HG02943 (cell line): ENCODE data around the gene ANOS1.
"Not testable (repeated sequence)": the region's sequence is repeated elsewhere in the genome, so short reads cannot be mapped to it uniquely, and the experiment has no call there.

Experiments used
- ATAC-seq: cut with Tn5 transposase; IDR thresholded peaks from one replicate; pipeline ENCODE4 v1.9.1; 2021; ENCODE audit warnings: mild to moderate bottlenecking, low read depth, moderate library complexity; ENCODE audit not compliant: unreplicated experiment

The ANOS1 gene

GRCh38 chrX:8635812-8636211 is 96.1 kb downstream of the ANOS1 start:
- no peak for ATAC-seq

- no peak for ATAC-seq
Observed at GRCh38 chrX:8632924-8633323, 99.0 kb downstream of the ANOS1 start.

- no peak for ATAC-seq
Observed at GRCh38 chrX:8629871-8630270, 102.1 kb downstream of the ANOS1 start.

GRCh38 chrX:8627796-8628195 is 104.1 kb downstream of the ANOS1 start:
- no peak for ATAC-seq

- no peak for ATAC-seq
Observed at GRCh38 chrX:8607326-8607725, 124.6 kb downstream of the ANOS1 start.

- no peak for ATAC-seq
Observed at GRCh38 chrX:8604131-8604530, 127.8 kb downstream of the ANOS1 start.

- no peak for ATAC-seq
Observed at GRCh38 chrX:8591501-8591900, 140.4 kb downstream of the ANOS1 start.

GRCh38 chrX:8586953-8587352 is 145.0 kb downstream of the ANOS1 start:
- ATAC-seq = no peak

- ATAC-seq = no peak
Observed at GRCh38 chrX:8579602-8580001, 152.3 kb downstream of the ANOS1 start.

GRCh38 chrX:8576821-8577220 is 155.1 kb downstream of the ANOS1 start:
- no peak for ATAC-seq

GRCh38 chrX:8565729-8566128 is 166.2 kb downstream of the ANOS1 start:
- ATAC-seq = no peak

GRCh38 chrX:8548446-8548845 is 183.5 kb downstream of the ANOS1 start:
- no peak for ATAC-seq

GRCh38 chrX:8546715-8547114 is 185.2 kb downstream of the ANOS1 start:
- ATAC-seq = no peak

- no peak for ATAC-seq
Observed at GRCh38 chrX:8520791-8521190, 211.1 kb downstream of the ANOS1 start.

GRCh38 chrX:8520178-8520577 is 211.8 kb downstream of the ANOS1 start:
- ATAC-seq = no peak

GRCh38 chrX:8504451-8504850 is 227.5 kb downstream of the ANOS1 start:
- no peak for ATAC-seq

GRCh38 chrX:8502101-8502500 is 229.8 kb downstream of the ANOS1 start:
- ATAC-seq = not testable (repeated sequence)

GRCh38 chrX:8500203-8500602 is 231.7 kb downstream of the ANOS1 start:
- no peak for ATAC-seq

GRCh38 chrX:8495036-8495435 is 236.9 kb downstream of the ANOS1 start:
- ATAC-seq = not testable (repeated sequence)

- no peak for ATAC-seq
Observed at GRCh38 chrX:8484360-8484949, 247.5 kb downstream of the ANOS1 start.
